DND-41 (cell line): ENCODE measurements around the gene TSPAN14.

Experiments used
- ATAC-seq: fragments of 200-7000 bp; cut with Tn5 transposase; 3 replicates; pipeline ENCODE4 v1.9.1; 2021; ENCODE audit warnings: low read depth; ENCODE audit not compliant: insufficient read depth
- DNase-seq: peaks from one replicate; pipeline ENCODE4 v3.0.0-alpha.2; 2020
- H2AFZ ChIP-seq: 2 replicates; pipeline ENCODE4 v1.6.0; 2012; ENCODE audit warnings: low read depth, low read length
- H3K27ac ChIP-seq: 2 replicates; pipeline ENCODE4 v1.5.1; 2012; ENCODE audit warnings: low read length, inconsistent platforms
- H3K27me3 ChIP-seq: fragments of 200-600 bp; sonication (generic); 2 replicates; pipeline ENCODE4 v1.6.0; 2012; ENCODE audit warnings: low read length, mild to moderate bottlenecking, inconsistent platforms; ENCODE audit not compliant: insufficient read depth, poor library complexity
- H3K36me3 ChIP-seq: 2 replicates; pipeline ENCODE4 v1.5.1; 2012; ENCODE audit warnings: low read length, inconsistent platforms; ENCODE audit not compliant: insufficient read depth
- H3K4me1 ChIP-seq: 2 replicates; pipeline ENCODE4 v1.5.1; 2012; ENCODE audit warnings: mild to moderate bottlenecking, low read length; ENCODE audit not compliant: insufficient read depth
- H3K4me2 ChIP-seq: 2 replicates; pipeline ENCODE4 v1.6.0; 2012; ENCODE audit warnings: mild to moderate bottlenecking, moderate library complexity, low read length, inconsistent platforms; ENCODE audit not compliant: insufficient read depth
- H3K4me3 ChIP-seq, 2 experiments: fragments of 200-600 bp in 1 of 2; shearing (Covaris generic) in 1 of 2; 2 replicates each; pipeline ENCODE4 v1.5.1; 2012 to 2016; ENCODE audit warnings: inconsistent platforms in 2 of 2, low read length in 2 of 2, mild to moderate bottlenecking in 2 of 2, low read depth in 1 of 2, moderate library complexity in 1 of 2
- H3K79me2 ChIP-seq: 2 replicates; pipeline ENCODE4 v1.6.0; 2012; ENCODE audit warnings: low read length, inconsistent platforms; ENCODE audit not compliant: insufficient read depth
- H3K9ac ChIP-seq: 2 replicates; pipeline ENCODE4 v1.6.0; 2012; ENCODE audit warnings: low read depth, mild to moderate bottlenecking, inconsistent platforms, low read length, moderate library complexity
- H3K9me3 ChIP-seq: 2 replicates; pipeline ENCODE4 v1.5.1; 2012; ENCODE audit warnings: low read length, moderate library complexity, mild to moderate bottlenecking, inconsistent platforms; ENCODE audit not compliant: insufficient read depth, severe bottlenecking
- H4K20me1 ChIP-seq: 2 replicates; pipeline ENCODE4 v1.6.0; 2012; ENCODE audit warnings: low read length; ENCODE audit not compliant: insufficient read depth
- CTCF ChIP-seq: IDR thresholded peaks from 2 replicates; pipeline ENCODE4 v1.5.1; 2012; ENCODE audit warnings: borderline replicate concordance, low read length, moderate library complexity, mild to moderate bottlenecking; ENCODE audit not compliant: poor library complexity, severe bottlenecking; ENCODE audit errors: extremely low read depth
- EZH2 ChIP-seq: IDR thresholded peaks from 3 replicates; pipeline ENCODE4 v1.6.1; 2012; ENCODE audit warnings: borderline replicate concordance, low read depth, mild to moderate bottlenecking, moderate library complexity, low read length, inconsistent platforms; ENCODE audit not compliant: severe bottlenecking

TSPAN14 gene

GRCh38 chr10:80433134-80433533 lies 21.0 kb upstream of the TSPAN14 start:
- H3K27me3 ChIP-seq: no peaks in the 10 kb centered on the region
- H3K4me2 ChIP-seq: no peak overlapping the region
- TF ChIP-seq CTCF (no peak), EZH2 (no peak)
- H4K20me1 ChIP-seq: no peaks in the 10 kb centered on the region
- H2AFZ ChIP-seq: no peak overlapping the region
- ATAC-seq (no peak), DNase-seq (no peak)
- 0 out of 2 replicates have a peak, but pooled peaks cover 5% of the 10 kb centered on the region for H3K36me3 ChIP-seq
- no peak overlapping the region for H3K4me3 ChIP-seq
- no peak overlapping the region for H3K27ac ChIP-seq
- no peaks in the 10 kb centered on the region for H3K9me3 ChIP-seq
- H3K9ac ChIP-seq: no peak overlapping the region
- H3K79me2 ChIP-seq: no peaks in the 10 kb centered on the region
- H3K4me1 ChIP-seq: no peaks in the 10 kb centered on the region

GRCh38 chr10:80436446-80437098 lies 17.5 kb upstream of the TSPAN14 start:
- no peaks in the 10 kb centered on the region for H3K27me3 ChIP-seq
- no peak overlapping the region for H3K4me2 ChIP-seq

GRCh38 chr10:80437227-80437626 lies 16.9 kb upstream of the TSPAN14 start:
- Histone ChIP-seq H4K20me1 (no peaks in the 10 kb centered on the region), H2AFZ (no peak overlapping the region), H3K4me1 (no peaks in the 10 kb centered on the region), H3K4me2 (no peak overlapping the region), H3K9ac (no peak overlapping the region), H3K36me3 (no peaks in the 10 kb centered on the region), H3K79me2 (no peaks in the 10 kb centered on the region), H3K27me3 (no peaks in the 10 kb centered on the region), H3K4me3 (no peak overlapping the region), H3K27ac (no peak overlapping the region), H3K9me3 (no peaks in the 10 kb centered on the region)
- ATAC-seq (no peak), DNase-seq (no peak)
- TF ChIP-seq CTCF (no peak), EZH2 (no peak)

More at GRCh38 chr10:80436446-80437098, 17.5 kb upstream of the TSPAN14 start:
- Histone ChIP-seq H3K4me3 (no peak overlapping the region), H2AFZ (no peak overlapping the region), H4K20me1 (no peaks in the 10 kb centered on the region), H3K36me3 (0 out of 2 replicates have a peak, but pooled peaks cover 1% of the 10 kb centered on the region), H3K9ac (no peak overlapping the region), H3K9me3 (no peaks in the 10 kb centered on the region), H3K4me1 (no peaks in the 10 kb centered on the region), H3K79me2 (no peaks in the 10 kb centered on the region), H3K27ac (no peak overlapping the region)
- no peak for ATAC-seq
- TF ChIP-seq EZH2 (no peak), CTCF (no peak)
- DNase-seq: no peak
